G401 (cell line): ENCODE measurements around the gene MTCL1. TPM values are rescaled to one million over a fixed set of nuclear protein-coding genes. Genes with fewer than 3 reads are reported as not detected.
"Not testable (repeated sequence)": the region's sequence is repeated elsewhere in the genome, so short reads cannot be mapped to it uniquely, and the experiment has no call there.

ENCODE experiments used
- DNase-seq: peaks from one replicate; pipeline ENCODE4 v3.0.0-alpha.2; 2015; ENCODE audit warnings: low spot score
- in situ Hi-C: cut with HindIII; loops from 2 replicates; pipeline ENCODE4 v1.10.0; 2016; ENCODE audit warnings: low sequenced_read_pairs, mixed read lengths
- total RNA-seq: library from RNA; depleted of rRNA; stranded (reverse); fragments of >200 nt; shearing (Covaris generic); gene quantifications from 2 replicates; pipeline ENCODE4 v1.2.3, GENCODE V29; 2014

Gene MTCL1
- total RNA-seq, 1 experiment from 2014 or later, result 2.2 TPM

- in situ Hi-C loops, result no loop called here
- no peak for DNase-seq
Observed at GRCh38 chr18:8757396-8757997, 52.1 kb downstream of the MTCL1 start.

GRCh38 chr18:8758466-8758865, 53.1 kb downstream of the MTCL1 start:
- in situ Hi-C loops, result no loop called here

GRCh38 chr18:8760984-8761383, 55.6 kb downstream of the MTCL1 start:
- in situ Hi-C loops, result no loop called here
- DNase-seq, result no peak

More at GRCh38 chr18:8758466-8758865, 53.1 kb downstream of the MTCL1 start:
- DNase-seq, result no peak

DNA sequence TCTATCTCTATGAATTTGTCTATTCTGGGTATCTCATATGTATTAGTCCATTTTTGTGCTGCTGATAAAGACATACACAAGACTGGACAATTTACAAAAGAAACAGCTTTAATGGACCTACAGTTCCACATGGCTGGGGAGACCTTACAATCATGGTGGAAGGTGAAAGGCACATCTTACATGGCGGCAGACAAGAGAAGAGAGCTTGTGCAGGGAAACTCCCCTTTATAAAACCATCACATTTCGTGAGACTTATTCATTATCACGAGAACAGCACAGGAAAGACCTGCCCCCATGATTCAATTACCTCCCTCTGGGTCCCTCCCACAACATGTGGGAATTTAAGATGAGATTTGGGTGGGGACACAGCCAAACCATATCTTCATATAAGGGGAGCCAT, 56.2 kb downstream of the MTCL1 start:
- in situ Hi-C loops, DNase-seq: not testable (repeated sequence)

DNA sequence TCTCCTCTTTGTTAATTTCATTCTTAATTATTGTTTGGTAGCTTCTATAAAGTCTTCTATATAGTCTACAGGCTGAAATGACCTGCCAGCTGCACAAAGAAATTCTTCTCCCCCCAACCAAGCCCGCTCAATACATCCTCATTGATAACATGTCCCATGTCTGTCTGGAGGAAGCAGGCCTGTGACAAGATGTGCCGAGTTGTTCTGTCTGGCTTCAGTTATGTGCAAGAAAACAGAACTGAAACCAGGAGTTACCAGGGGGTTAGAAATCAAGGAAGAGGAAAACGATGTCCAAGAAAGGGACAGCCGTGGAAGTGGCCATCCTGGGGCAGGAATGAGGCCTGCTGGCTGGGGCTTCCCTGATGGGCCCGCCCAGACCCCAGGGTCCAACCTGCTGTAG, 57.6 kb downstream of the MTCL1 start:
- in situ Hi-C loops, result no loop called here
- no peak for DNase-seq

- DNase-seq, result no peak
- in situ Hi-C loops, result no loop called here
Observed at GRCh38 chr18:8763611-8764010, 58.3 kb downstream of the MTCL1 start.

GRCh38 chr18:8765783-8766463, 60.6 kb downstream of the MTCL1 start:
- in situ Hi-C loops, result no loop called here
- DNase-seq, result peak; percentile 63

DNA sequence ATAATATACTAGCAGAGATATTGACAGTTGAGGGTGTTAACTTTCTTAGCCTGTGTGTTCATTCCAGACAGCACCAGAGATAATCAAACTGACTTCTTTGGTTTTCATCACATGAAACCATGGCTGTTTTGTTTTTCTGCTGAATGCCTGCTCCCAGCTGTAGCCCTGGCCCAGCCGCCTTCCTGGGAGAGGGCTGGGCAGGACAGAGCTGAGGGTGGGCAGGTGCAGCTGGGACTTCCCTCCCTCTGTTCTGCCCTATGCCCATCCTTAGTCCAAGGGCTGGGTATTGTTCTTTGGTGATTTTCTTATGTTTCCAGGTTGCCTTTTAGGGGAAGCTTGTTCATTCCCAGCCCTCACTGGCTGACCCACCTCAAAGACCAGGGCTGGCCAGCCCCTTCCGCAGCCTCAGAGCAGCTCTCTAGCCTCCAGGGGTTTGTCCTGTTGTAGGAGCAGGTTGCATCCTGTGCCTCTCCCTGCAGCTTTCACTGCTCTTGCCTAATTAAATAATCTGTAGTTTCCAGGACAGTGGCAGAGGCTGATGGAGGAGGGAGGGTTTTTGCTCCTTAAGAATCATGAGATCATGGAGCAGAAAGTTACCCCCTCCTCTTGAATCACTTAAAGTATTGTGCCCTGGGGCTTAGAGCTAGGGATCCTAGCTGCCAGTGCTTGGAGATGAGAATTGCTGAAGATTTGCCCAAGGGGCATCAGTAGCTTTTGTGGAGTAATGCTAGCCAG, 61.4 kb downstream of the MTCL1 start:
- in situ Hi-C loops, result no loop called here

DNA sequence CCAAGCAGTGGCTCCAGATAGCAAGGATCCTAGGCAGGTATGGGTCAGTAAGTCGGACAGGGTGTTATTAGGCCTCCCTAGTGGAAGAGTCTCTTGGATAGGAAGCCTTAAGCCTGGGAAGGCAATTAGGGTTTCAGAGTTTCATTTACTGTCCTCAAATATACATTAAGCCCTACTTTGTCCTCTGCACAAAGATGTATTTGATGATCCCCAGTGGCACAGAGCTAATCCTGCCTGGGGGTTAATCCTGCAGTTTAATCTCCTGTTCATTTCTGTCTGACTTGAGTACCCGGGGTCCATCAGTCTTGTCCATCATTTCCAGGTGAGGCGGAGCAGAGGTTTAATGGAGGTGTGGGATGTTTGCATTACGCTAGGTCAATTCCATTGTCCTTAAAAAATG, 62.0 kb downstream of the MTCL1 start:
- no peak for DNase-seq
- in situ Hi-C loops, result no loop called here

More for the DNA sequence above, 61.4 kb downstream of the MTCL1 start:
- no peak for DNase-seq

- in situ Hi-C loops, result no loop called here
- peak; percentile 96 for DNase-seq
Observed at GRCh38 chr18:8769509-8770095, 64.2 kb downstream of the MTCL1 start.

- no peak for DNase-seq
- in situ Hi-C loops, result no loop called here
Observed at GRCh38 chr18:8770657-8771056, 65.3 kb downstream of the MTCL1 start.

- peak; percentile 99 for DNase-seq
- in situ Hi-C loops, result no loop called here
Observed at GRCh38 chr18:8771930-8772329, 66.6 kb downstream of the MTCL1 start.

- DNase-seq, result no peak
- in situ Hi-C loops, result no loop called here
Observed at GRCh38 chr18:8773980-8774379, 68.6 kb downstream of the MTCL1 start.

- DNase-seq, result no peak
- in situ Hi-C loops, result no loop called here
Observed at GRCh38 chr18:8776013-8776943, 70.9 kb downstream of the MTCL1 start.

- in situ Hi-C loops, result no loop called here
- no peak for DNase-seq
Observed at GRCh38 chr18:8777846-8778245, 72.5 kb downstream of the MTCL1 start.

DNA sequence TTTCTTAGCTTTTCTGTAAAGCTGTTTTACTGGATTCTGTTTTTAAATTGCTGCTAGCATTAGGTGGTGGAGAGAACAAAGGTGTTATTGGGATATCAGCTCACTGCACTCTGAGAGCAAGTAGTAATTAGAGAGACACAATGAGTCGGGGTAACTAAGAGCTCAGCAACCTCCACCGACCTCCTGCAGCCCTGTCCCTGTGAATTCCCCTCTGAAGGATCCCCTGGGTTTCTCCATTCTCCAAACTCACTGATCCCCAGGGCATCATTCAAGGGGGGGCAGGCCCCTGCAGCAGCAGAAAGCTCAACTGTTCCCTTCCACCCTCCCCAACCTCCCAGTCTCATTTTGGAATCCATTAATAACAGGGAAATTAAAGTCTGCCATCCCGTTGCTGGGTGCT, 73.0 kb downstream of the MTCL1 start:
- no peak for DNase-seq
- in situ Hi-C loops, result no loop called here

- DNase-seq, result no peak
- in situ Hi-C loops, result no loop called here
Observed at GRCh38 chr18:8778824-8779223, 73.5 kb downstream of the MTCL1 start.

GRCh38 chr18:8779251-8779650, 73.9 kb downstream of the MTCL1 start:
- in situ Hi-C loops, result no loop called here
- no peak for DNase-seq

DNA sequence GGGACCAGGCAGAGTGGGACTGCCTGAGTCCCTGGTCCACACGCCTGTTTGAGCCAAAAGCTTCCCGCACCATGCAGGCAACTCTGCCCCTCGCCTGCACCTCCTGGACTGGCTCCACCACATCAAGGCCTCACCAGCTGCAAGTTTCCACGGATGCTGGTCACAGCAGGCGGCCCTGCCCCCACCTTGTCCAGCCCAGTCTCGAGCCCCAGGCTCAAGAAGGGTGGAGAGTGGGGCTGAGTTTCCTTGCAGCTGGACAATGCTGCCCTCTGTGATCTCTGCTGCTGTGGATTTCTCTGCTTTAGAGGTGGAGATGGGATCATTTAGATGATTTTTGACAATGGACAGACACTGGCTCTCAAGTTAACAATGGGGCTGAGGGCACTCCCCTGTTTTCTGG, 74.9 kb downstream of the MTCL1 start:
- in situ Hi-C loops, result no loop called here
- DNase-seq, result no peak
